ENCODE measurements around the gene AGBL5.

The AGBL5 gene

GRCh38 chr2:27051902-27052645 lies 606 bp downstream of the AGBL5 start:
- Histone ChIP-seq H2AFZ (ENCODE audit: low read length) (no peak overlapping the region), H3K36me3 (ENCODE audit: insufficient read depth, low read length) (peaks cover 37% of the 10 kb centered on the region), H3K9ac (ENCODE audit: low read length) (peak overlapping the region; percentile 93), H3K4me1 (ENCODE audit: insufficient read depth, low read length, severe bottlenecking) (peaks cover 17% of the 10 kb centered on the region), H3F3A (ENCODE audit: insufficient read depth, low read length) (no peaks in the 10 kb centered on the region), H3K79me2 (ENCODE audit: insufficient read depth, low read length) (no peaks in the 10 kb centered on the region), H3K4me3 (ENCODE audit: low read depth, low read length, poor library complexity, severe bottlenecking) (peak overlapping the region; percentile 98), H3K9me2 (ENCODE audit: low read depth, low read length) (no peaks in the 10 kb centered on the region), H3K27ac (ENCODE audit: low read depth, low read length, poor library complexity, severe bottlenecking) (peak overlapping the region; percentile 12), H3K4me2 (ENCODE audit: low read length) (peak overlapping the region; percentile 97), H3K27me3 (ENCODE audit: insufficient read depth, low read length) (no peaks in the 10 kb centered on the region), H3K9me3 (ENCODE audit: low read length) (no peaks in the 10 kb centered on the region), H4K20me1 (ENCODE audit: insufficient read depth, low read length) (no peaks in the 10 kb centered on the region)
- TF ChIP-seq CTCF (IDR thresholded peaks at IDR 0.05; ENCODE audit: low read length): no peak
- no peak for TF ChIP-seq EZH2 (IDR thresholded peaks at IDR 0.05; ENCODE audit: borderline replicate concordance, low read length)

- Histone ChIP-seq H3K36me3 (ENCODE audit: insufficient read depth, low read length) (peaks cover 48% of the 10 kb centered on the region), H3K4me1 (ENCODE audit: insufficient read depth, low read length, severe bottlenecking) (peaks cover 17% of the 10 kb centered on the region), H3K79me2 (ENCODE audit: insufficient read depth, low read length) (no peaks in the 10 kb centered on the region), H3K4me2 (ENCODE audit: low read length) (no peak overlapping the region), H3F3A (ENCODE audit: insufficient read depth, low read length) (no peaks in the 10 kb centered on the region), H3K4me3 (ENCODE audit: low read depth, low read length, poor library complexity, severe bottlenecking) (no peak overlapping the region), H3K27ac (ENCODE audit: low read depth, low read length, poor library complexity, severe bottlenecking) (no peak overlapping the region), H3K9me2 (ENCODE audit: low read depth, low read length) (no peaks in the 10 kb centered on the region), H3K9ac (ENCODE audit: low read length) (no peak overlapping the region), H2AFZ (ENCODE audit: low read length) (no peak overlapping the region), H3K27me3 (ENCODE audit: insufficient read depth, low read length) (no peaks in the 10 kb centered on the region), H3K9me3 (ENCODE audit: low read length) (no peaks in the 10 kb centered on the region), H4K20me1 (ENCODE audit: insufficient read depth, low read length) (no peaks in the 10 kb centered on the region)
- TF ChIP-seq CTCF (IDR thresholded peaks at IDR 0.05; ENCODE audit: low read length): no peak
- TF ChIP-seq EZH2 (IDR thresholded peaks at IDR 0.05; ENCODE audit: borderline replicate concordance, low read length): no peak
Measured at GRCh38 chr2:27053321-27053720, 1.9 kb downstream of the AGBL5 start.

GRCh38 chr2:27053776-27054175 lies 2.3 kb downstream of the AGBL5 start:
- Histone ChIP-seq H3K4me3 (ENCODE audit: low read depth, low read length, poor library complexity, severe bottlenecking) (no peak overlapping the region), H3K36me3 (ENCODE audit: insufficient read depth, low read length) (peaks cover 51% of the 10 kb centered on the region), H3F3A (ENCODE audit: insufficient read depth, low read length) (no peaks in the 10 kb centered on the region), H3K27ac (ENCODE audit: low read depth, low read length, poor library complexity, severe bottlenecking) (no peak overlapping the region), H4K20me1 (ENCODE audit: insufficient read depth, low read length) (no peaks in the 10 kb centered on the region), H3K9me2 (ENCODE audit: low read depth, low read length) (no peaks in the 10 kb centered on the region), H3K79me2 (ENCODE audit: insufficient read depth, low read length) (no peaks in the 10 kb centered on the region), H3K9ac (ENCODE audit: low read length) (no peak overlapping the region), H3K4me1 (ENCODE audit: insufficient read depth, low read length, severe bottlenecking) (peaks cover 17% of the 10 kb centered on the region), H3K27me3 (ENCODE audit: insufficient read depth, low read length) (no peaks in the 10 kb centered on the region), H3K4me2 (ENCODE audit: low read length) (no peak overlapping the region), H2AFZ (ENCODE audit: low read length) (no peak overlapping the region), H3K9me3 (ENCODE audit: low read length) (no peaks in the 10 kb centered on the region)
- no peak for TF ChIP-seq CTCF (IDR thresholded peaks at IDR 0.05; ENCODE audit: low read length)
- no peak for TF ChIP-seq EZH2 (IDR thresholded peaks at IDR 0.05; ENCODE audit: borderline replicate concordance, low read length)
